Endothelial cell of hepatic sinusoid (primary cell): ENCODE results near the gene APOM.

Experiments used
- in situ Hi-C: cut with HindIII; loops from 2 replicates; pipeline ENCODE4 v1.10.0; 2017; ENCODE audit warnings: low sequenced_read_pairs

Gene APOM

DNA sequence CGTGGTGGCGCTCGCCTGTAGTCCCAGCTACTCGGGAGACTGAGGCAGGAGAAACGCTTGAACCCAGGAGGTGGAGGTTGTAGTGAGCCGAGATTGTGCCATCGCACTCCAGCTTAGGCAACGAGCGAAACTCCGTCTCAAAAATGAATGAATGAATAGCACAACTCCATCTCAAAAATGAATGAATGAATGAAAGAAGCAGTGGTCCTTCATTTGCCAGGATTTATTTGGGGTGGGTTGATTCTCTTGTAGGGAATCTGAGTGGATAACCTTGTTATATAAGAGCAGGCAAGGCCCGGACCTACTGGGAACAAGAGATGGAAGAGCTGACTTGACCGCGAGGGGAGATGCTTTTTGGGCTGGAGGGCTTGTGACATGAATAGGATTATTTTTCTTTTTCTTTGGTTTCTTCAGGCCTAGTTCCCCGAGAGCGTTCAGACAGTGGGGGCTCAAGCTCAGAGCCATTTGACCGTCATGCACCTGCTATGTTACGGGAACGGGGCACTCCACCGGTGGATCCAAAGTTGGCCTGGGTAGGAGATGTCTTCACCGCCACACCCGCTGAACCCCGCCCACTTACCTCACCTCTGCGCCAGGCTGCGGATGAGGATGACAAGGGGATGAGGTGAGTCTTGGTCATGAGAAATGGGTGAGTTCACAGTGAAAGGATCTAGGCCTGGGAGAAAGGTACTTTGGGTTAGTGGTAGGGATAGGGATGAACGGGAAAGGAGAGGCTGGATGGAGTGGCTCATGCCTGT, 25.3 kb upstream of the APOM start:
- in situ Hi-C loops, result no loop called here

DNA sequence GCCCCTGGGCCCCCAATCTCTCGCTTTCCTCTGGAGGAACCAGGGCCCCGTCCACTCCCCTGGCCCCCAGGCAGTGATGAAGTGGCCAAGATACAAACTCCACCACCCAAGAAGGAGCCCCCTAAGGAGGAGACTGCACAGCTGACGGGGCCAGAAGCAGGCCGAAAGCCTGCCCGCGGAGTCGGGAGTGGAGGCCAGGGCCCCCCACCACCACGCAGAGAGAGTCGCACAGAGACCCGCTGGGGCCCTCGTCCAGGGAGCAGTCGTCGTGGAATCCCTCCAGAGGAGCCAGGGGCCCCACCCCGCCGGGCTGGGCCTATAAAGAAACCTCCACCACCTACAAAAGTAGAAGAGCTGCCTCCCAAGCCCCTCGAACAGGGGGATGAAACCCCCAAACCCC, 24.5 kb upstream of the APOM start:
- in situ Hi-C loops, result no loop called here

DNA sequence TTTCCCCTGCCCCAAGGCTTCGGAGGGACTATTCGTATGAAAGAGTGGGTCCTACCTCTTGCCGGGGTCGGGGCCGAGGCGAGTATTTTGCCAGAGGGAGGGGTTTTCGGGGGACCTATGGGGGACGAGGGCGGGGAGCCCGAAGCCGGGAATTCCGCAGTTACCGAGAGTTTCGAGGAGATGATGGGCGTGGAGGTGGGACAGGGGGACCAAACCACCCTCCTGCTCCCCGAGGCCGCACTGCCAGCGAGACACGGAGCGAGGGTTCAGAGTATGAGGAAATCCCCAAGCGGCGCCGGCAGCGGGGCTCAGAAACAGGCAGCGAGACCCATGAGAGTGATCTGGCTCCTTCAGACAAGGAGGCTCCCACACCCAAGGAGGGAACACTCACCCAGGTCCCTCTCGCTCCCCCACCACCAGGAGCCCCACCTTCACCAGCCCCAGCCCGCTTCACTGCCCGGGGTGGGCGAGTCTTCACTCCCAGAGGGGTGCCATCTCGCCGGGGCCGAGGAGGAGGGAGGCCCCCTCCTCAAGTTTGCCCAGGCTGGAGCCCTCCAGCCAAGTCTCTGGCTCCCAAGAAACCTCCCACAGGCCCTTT, 23.9 kb upstream of the APOM start:
- in situ Hi-C loops, result no loop called here

DNA sequence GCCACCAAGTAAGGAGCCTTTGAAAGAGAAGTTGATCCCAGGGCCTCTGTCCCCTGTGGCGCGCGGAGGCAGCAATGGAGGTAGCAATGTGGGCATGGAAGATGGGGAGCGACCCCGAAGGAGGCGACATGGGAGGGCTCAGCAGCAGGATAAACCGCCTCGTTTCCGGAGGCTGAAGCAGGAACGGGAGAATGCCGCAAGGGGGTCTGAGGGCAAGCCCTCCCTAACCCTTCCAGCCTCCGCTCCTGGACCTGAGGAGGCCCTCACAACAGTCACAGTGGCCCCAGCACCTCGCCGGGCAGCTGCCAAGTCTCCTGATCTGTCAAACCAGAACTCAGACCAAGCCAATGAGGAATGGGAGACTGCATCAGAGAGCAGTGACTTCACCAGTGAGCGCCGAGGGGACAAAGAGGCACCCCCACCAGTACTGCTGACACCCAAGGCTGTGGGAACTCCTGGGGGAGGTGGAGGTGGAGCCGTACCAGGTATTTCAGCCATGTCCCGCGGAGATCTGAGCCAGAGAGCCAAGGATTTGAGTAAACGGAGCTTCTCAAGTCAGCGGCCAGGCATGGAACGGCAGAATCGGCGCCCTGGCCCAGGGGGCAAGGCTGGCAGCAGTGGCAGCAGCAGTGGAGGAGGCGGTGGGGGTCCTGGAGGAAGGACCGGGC, 23.3 kb upstream of the APOM start:
- in situ Hi-C loops, result no loop called here

DNA sequence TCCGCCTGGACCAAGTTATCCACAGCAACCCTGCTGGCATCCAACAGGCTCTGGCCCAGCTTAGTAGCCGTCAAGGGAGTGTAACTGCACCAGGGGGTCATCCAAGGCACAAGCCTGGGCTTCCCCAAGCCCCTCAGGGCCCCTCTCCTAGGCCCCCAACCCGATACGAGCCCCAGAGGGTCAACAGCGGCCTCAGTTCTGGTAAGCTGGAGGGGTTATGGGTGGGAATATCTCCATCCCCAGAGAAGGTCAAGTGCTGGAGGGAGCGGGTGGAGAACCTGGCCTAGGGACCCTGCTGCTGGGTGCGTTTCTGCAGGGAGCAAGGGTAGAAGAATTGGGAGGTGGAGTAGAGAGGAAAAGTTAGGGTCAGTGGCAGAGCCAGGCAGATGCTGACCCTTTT, 22.2 kb upstream of the APOM start:
- in situ Hi-C loops, result no loop called here

DNA sequence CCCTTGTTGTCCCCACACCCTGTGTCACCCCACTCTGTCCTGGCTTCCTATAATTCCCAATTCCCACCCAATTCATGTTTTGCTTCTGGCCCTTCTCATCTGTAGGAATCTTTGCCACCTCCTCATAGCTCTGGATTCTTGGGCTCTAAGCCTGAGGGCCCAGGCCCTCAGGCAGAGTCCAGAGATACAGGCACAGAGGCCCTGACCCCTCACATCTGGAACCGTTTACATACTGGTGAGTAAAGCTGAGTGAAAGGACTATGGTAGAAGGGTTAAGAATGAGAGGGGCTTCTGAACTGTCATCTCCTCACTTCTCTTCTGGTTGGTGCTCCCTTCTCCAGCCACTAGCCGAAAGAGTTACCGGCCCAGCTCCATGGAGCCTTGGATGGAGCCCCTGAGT, 21.6 kb upstream of the APOM start:
- in situ Hi-C loops, result no loop called here

DNA sequence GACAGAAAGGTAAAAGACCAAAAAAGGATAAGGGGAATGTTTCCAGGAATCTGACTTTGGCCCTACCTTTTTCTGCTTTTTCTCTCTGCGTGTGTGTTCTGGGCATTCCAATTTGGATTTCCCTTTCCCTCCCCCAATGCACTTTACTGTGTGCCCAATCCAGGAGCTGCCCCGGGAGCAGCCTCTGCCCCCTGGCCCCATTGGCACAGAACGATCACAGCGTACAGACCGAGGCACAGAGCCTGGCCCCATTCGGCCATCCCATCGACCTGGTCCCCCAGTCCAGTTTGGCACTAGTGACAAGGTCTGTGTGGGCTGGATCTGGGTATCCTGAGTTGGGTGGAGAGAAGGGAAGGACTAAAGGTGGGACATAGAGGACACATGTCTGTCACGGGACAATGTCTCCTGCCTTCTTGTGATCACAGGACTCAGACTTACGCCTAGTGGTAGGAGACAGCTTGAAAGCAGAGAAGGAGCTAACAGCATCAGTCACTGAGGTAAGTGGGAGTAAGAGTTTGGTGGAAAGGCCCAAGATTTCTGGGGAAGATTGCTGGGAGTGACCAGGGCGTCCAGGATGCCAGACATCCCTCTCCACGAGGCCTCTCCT, 20.6 kb upstream of the APOM start:
- in situ Hi-C loops, result no loop called here

DNA sequence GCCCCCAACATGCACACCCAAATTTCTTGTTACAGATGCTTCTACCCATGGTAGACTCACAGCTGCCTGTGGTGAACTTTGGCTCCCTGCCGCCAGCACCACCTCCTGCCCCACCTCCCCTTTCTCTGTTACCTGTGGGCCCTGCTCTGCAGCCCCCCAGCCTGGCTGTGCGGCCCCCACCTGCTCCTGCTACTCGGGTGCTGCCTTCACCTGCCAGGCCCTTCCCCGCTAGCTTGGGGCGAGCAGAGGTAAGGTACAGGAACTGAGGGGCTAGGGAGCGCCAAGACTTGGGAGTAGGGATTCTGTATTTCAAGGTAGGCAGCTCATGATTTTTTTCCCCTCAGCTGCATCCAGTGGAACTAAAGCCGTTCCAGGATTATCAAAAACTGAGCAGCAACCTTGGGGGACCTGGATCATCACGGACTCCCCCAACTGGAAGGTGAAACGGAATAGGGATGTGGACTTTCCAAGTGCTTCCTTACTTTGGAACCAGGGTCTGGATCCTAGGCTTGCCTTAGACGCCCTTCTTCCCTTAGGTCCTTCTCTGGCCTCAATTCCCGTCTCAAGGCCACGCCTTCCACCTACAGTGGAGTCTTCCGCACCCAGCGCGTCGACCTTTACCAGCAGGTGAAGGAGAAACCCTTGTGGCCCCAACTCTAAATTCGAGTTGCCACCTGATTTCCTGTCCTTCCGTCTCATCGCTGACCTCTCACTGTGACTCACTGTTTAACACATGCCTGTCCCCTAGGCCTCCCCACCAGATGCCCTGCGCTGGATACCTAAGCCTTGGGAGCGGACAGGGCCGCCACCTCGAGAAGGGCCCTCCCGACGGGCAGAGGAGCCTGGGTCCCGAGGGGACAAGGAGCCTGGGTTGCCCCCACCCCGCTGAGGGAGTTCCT, 18.7 kb upstream of the APOM start:
- in situ Hi-C loops, result no loop called here

DNA sequence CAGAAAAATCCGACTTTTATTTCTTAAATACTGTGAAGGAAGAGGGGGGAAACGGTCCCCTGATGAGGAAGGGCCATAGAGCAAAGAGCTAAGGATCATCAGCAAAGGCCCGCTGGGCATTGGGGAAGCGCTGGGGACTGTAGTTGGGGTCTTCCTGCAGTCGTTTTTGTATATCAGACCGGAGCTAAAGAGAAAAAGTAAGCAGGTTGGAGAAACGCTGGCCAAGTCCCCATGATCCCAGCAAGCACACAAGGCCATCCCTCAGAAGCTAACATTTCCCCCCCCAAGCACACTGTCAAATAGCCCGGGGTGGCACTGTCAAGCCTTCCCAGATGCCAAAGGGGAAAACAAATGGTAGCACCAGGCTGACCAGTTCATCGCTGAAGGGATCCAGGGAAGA, 16.7 kb upstream of the APOM start:
- in situ Hi-C loops, result no loop called here

DNA sequence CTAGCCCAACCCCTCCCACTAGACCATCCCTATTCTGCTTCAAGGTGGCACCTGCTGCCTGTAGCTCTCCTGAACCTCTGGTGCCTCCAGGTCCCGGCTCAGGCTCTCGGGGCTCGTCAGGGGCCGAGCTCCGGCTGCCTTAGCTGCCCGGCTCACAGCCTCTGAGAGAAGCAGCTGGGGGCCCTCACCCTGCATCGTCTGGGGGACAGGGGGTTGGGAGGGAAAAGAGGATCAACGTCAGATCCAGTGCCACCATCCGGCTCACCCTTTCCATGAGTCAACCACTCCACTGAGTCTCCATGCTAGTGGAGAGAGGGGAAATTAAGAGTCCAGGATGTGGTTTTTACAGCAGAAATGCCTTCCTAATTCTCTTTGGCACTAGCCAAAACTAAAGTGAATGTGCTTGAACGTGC, 16.2 kb upstream of the APOM start:
- in situ Hi-C loops, result no loop called here

DNA sequence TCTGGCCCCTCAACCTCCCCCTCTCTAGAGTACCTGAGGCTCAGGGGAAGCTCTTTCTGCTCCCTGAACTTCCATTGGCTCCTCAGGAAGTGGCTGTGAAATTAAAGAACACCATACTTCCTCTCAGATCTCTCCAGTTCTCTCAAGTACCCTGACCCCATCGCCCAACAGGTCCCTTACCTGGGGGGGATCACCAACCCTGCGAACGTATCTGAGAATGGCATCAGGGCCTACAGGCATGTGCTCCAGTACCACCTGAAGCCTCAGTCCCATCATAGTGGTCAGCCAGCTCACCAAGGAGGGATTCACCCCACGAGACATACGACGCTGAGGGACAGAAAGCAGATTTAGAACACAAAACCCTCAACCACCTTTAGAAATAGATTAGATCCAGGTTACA, 15.1 kb upstream of the APOM start:
- in situ Hi-C loops, result no loop called here

DNA sequence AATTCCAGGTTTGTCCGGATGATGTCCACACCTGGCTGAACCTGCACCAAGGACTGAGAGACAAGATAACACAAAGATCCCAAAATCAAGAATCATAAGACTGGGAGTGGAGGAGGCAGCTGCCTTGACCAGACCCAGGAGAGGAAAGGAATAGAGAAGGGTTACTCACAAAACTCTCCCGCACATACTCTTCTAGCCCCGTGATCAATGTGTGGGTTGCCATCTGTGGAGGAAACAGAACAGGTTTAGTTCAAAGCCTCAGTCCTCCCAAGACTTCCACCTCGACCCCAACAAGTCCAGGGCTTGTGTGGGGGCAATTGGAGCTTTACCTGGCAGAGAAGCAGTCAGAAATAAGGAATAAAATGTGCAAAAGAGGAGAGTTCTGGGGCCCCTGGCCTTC, 14.3 kb upstream of the APOM start:
- in situ Hi-C loops, result no loop called here

DNA sequence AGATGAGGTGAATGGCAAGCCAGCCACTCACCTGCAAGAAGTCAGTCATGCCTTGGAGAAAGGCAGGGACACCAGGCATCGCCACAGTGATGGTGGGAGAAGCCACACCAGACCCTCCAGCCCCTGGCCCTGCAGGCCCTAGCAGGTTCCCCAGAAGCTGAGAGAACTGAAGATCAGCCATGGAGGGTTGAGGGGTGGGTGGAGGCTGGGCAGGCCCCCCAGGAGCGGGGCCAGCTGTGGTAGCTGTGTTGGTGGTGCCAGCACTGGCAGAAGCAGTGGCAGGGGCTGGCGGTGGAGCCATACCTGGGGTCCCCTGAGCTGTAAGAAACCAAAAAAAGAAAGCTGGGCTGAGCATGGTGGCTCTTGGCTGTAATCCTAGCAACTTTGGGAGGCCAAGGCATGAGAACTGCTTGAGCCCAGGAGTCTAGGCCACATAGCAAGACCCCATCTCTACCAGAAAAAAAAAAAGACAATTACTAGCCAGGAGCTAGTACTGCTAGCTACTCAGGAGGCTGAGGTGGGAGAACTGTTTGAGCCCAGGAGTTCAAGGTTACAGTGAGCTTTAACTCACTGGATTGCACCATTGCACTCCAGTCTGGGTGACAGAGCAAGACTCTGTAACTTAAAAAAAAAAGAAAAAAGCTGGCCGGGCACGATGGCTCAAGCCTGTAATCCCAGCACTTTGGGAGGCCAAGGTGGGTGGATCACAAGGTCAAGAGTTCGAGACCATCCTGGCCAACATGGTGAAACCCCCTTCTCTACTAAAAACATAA, 12.7 kb upstream of the APOM start:
- in situ Hi-C loops, result no loop called here

DNA sequence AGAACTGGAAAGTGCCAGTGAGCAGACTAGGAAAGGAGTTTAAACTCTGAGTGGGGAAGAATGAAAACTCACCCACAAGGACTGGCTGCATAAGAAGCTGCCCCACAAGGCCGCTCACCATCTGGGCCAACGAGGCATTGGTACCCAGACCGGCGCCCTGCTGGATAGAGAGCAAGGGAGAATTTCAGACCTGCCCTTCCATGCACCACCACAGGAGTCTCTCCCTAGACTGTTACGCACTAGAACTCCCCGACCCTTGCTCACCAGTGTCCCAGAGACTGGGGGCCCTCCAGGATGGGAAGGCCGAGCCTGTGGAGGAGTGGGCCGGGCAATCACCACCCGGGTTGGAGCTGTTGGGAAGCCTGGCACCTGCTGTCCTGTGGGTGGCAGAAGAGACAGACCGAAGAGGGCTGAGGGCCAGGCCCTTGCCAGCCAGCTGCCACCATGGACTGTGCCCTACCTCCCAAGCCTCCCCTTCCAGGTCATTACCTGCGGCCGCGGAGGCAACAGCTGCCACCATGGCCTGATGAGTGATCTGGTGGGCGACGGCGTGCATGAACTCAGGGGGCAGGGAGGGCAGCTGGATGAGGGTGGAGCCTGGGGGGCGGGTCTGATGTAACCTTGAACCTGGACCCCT, 11.8 kb upstream of the APOM start:
- in situ Hi-C loops, result no loop called here

DNA sequence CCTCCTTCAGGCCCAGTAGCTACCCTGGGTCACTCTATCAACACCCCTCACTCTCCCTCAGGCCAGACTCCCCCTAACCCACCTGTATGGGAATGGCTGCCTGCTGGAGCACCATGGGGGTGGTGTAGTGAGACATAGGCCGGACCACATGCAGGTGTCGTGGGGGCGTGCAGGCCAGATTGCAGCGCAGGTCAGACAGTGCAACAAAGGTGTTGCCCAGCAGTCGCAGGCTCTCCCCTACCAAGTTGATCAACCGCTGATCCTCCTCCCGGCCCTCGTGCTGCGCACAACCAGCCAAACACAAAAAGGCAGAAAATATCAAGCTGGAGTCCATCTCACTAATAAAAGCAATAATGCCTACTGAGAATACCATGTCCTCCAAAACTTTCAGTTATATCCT, 10.4 kb upstream of the APOM start:
- in situ Hi-C loops, result loop anchor here (5.0 kb wide), 2 partner anchors 67 to 192 kb away; no protein-coding TSS in a partner anchor

DNA sequence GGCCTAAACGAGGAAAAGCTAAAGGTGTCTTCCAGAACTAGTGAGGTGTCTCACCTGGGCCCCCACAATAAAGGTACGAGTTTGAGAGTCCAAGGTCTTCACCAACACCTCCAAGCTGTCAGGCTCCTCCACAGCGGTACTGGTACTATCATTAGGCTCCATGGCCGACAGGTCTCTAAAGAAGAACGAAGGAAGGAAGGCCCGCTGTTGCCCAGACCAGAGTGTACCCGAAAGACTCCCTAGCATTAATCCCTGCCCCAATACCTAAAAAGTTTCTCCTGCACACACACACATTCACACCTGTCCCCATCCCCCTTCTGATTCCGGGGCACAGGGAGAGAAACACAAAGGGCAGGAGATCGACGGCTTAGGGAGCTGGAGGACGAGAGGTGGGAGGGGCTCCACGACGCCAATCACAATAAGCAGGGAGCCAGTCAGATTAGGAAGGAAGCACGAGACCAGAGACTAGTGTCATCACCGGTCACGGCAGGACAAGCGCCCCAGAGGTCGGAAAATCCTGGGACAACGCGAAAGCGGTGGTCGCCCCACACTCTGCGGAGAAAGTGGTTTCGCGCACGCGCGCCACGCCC, 4.0 kb upstream of the APOM start:
- in situ Hi-C loops, result no loop called here

DNA sequence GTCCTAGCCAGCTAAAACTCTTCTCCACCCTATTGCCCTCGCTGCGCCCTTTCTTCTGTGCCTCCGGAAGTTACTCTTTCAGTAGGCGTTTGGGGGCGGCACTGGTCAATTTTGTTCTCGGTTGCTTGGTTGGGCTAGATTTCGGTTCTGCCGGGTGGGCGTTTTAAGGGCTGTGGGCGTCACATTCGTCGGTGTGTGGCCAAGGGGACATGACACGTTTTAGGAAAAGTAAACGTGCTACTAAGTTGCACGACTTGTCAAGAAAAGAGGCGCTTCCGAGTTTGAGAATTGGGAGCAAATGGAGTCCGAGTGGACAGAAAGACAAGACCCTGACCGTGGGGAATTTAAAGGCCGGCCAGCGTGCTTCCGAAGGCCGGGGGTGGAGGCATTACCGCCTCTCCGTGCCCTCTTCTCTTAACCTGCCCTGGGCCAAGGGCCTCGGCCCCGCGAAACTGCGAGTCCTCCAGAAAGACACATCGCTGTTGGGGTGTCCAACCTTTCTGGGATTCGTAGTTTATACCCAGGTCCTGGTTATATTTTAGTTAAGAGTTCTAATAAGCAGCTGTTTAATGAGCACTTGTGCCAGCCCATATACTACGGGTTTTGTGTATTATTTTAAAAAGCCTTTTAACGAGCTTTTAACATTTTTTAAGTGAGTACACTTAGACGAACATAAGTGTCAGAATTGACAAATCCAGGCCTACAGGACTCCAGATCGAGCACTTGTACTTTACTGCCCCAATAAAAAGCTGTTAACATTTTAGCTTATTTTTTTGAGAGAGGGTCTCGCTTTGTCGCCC, 2.6 kb upstream of the APOM start:
- in situ Hi-C loops, result no loop called here

DNA sequence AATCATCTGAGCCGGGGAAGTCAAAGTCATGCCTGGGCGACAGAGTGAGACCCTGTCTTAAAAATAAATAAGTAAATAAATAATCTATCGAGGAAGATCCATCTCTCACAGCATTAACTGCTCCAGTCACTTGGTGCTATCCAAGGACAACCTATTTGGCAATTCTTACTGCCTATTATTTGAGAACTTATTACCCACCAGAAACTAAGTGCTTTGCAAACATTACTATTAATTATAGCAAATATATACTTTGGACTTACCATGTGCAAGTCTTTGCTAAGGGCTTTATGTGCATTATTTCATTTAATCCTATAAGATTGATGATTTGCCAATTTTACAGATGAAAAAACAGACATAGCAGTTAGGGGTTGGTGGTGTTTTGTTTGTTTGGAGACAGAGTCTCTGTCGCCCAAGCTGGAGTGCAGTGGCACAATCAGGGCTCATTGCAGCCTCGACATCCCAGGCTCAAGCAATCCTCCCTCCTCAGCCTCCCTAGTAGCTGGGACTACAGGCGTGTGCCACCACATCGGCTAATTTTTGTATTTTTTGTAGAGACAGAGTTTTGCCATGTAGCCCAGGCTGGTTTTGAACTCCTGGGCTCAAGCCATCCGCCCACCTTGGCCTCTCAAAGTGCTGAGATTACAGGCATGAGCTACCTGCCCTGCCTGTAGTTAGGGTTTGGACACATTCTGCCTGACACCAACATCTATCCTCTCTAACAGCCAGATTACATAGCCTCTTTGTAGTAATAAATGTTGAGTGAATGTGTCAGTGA, 933 bp upstream of the APOM start:
- in situ Hi-C loops, result no loop called here
